Left lung (tissue), 14 donors: ENCODE data around the gene DTYMK. TPM values are rescaled to one million over a fixed set of nuclear protein-coding genes. Genes with fewer than 3 reads are reported as not detected.
A peak's percentile ranks its signal among the peaks of the same experiment; 100 is the strongest.

Source experiments
- ATAC-seq: fragments of 200-7000 bp; cut with Tn5 transposase; one replicate; pipeline ENCODE4 v1.9.1; 2020; ENCODE audit warnings: moderate library complexity
- DNase-seq, 4 donors: peaks; one replicate each; pipeline ENCODE4 v3.0.0-alpha.2; 2013 to 2020
- H3K27ac ChIP-seq, 2 donors: fragments of 200-600 bp; sonication (generic) in 1 of 2; one replicate each; pipeline versions ENCODE4 v1.5.0 to v1.8.0; 2020 to 2021
- H3K27me3 ChIP-seq, 2 donors: fragments of 200-600 bp; sonication (generic) in 1 of 2; one replicate each; pipeline versions ENCODE4 v1.5.0 to v1.8.0; 2020 to 2021
- H3K36me3 ChIP-seq, 2 donors: fragments of 200-600 bp; sonication (generic) in 1 of 2; one replicate each; pipeline versions ENCODE4 v1.5.0 to v1.8.0; 2020 to 2021
- H3K4me1 ChIP-seq, 2 donors: fragments of 200-600 bp; one replicate each; pipeline ENCODE4 v1.8.0; 2021
- H3K4me3 ChIP-seq, 2 donors: fragments of 200-600 bp; sonication (generic) in 1 of 2; one replicate each; pipeline versions ENCODE4 v1.5.0 to v1.8.0; 2020 to 2021; ENCODE audit warnings: mild to moderate bottlenecking in 1 of 2
- H3K9me3 ChIP-seq, 2 donors: fragments of 200-600 bp; sonication (generic) in 1 of 2; one replicate each; pipeline versions ENCODE4 v1.5.0 to v1.8.0; 2020 to 2021
- intact Hi-C, 2 donors: fragments of 100-400 bp; cut with DNase I; formaldehyde crosslinking; loops; one replicate each; pipeline versions ENCODE4 v1.11.2 to v1.14.2; 2022
- long read RNA-seq, 12 donors: library from polyadenylated mRNA in 2 of 12; unstranded in 2 of 12; transcript quantifications; one replicate each; pipeline ENCODE4 v2.0.0 and lab custom pipeline, GENCODE V29; 2019 to 2026
- polyA plus RNA-seq, 6 donors: library from polyadenylated mRNA; unstranded; fragments of 120-200 nt; gene quantifications; one replicate each; pipeline ENCODE4 v1.2.1, GENCODE V29; 2013; ENCODE audit not compliant: insufficient read length in 6 of 6
- total RNA-seq, 2 donors: library from RNA; stranded (reverse); fragmentation: NEBNext Ultra II Directional; extraction: Animal tissue kit (Norgen Biotek cat#: 25700); gene quantifications; one replicate each; pipeline ENCODE4 v1.2.1, GENCODE V29; 2021
- TF ChIP-seq, protein P1 (sequence below), 2 donors: fragments of 200-600 bp; sonication (generic) in 1 of 2; IDR thresholded peaks; one replicate each; pipeline versions ENCODE4 v1.5.0 to v1.8.0; 2021; ENCODE audit warnings: antibody characterized with exemption in 2 of 2
- donor health status: DM: no; HTN: yes; CAD: no.
- donor health status: DM: no; HTN: no; CAD: no.

Gene DTYMK
- 10 to 100 TPM; 28.7 to 31.8 TPM for total RNA-seq
- 10 to 100 TPM; 38.5 to 56.2 (median 44.0) TPM for polyA plus RNA-seq
- long read RNA-seq, donor 1, transcript DTYMK-201 (5 exons, 1,232 nt): major isoform, 35 of 101 reads
- long read RNA-seq, donor 1, transcript DTYMK-202 (4 exons, 1,089 nt): minor isoform, 9 of 101 reads
- long read RNA-seq, donor 1, partial matches to known transcripts: 53 of 101 reads
- long read RNA-seq, donor 1, other reads (novel, unspliced or antisense): 0 of 101 reads
- long read RNA-seq, donor 2, transcript DTYMK-206 (2 exons, 890 nt): minor isoform, 7 of 61 reads
- long read RNA-seq, donor 2, transcript DTYMK-202 (4 exons, 1,089 nt): minor isoform, 8 of 61 reads
- long read RNA-seq, donor 2, transcript DTYMK-201 (5 exons, 1,232 nt): major isoform, 26 of 61 reads
- long read RNA-seq, donor 2, partial matches to known transcripts: 20 of 61 reads
- long read RNA-seq, donor 2, other reads (novel, unspliced or antisense): 0 of 61 reads
- long read RNA-seq, donor 3, transcript DTYMK-201 (5 exons, 1,232 nt): major isoform, 16 of 42 reads
- long read RNA-seq, donor 3, transcript DTYMK-202 (4 exons, 1,089 nt): minor isoform, 5 of 42 reads
- long read RNA-seq, donor 3, partial matches to known transcripts: 21 of 42 reads
- long read RNA-seq, donor 3, other reads (novel, unspliced or antisense): 0 of 42 reads
- long read RNA-seq, donor 4, transcript DTYMK-201 (5 exons, 1,232 nt): major isoform, 35 of 44 reads
- long read RNA-seq, donor 4, partial matches to known transcripts: 1 of 44 reads
- long read RNA-seq, donor 4, other reads (novel, unspliced or antisense): 6 of 44 reads
- long read RNA-seq, donor 5, transcript DTYMK-201 (5 exons, 1,232 nt): major isoform, 23 of 53 reads
- long read RNA-seq, donor 5, transcript DTYMK-202 (4 exons, 1,089 nt): minor isoform, 6 of 53 reads
- long read RNA-seq, donor 5, partial matches to known transcripts: 22 of 53 reads
- long read RNA-seq, donor 5, other reads (novel, unspliced or antisense): 0 of 53 reads
- long read RNA-seq, donor 6, transcript DTYMK-201 (5 exons, 1,232 nt): major isoform, 30 of 76 reads
- long read RNA-seq, donor 6, transcript DTYMK-202 (4 exons, 1,089 nt): minor isoform, 11 of 76 reads
- long read RNA-seq, donor 6, partial matches to known transcripts: 33 of 76 reads
- long read RNA-seq, donor 6, other reads (novel, unspliced or antisense): 0 of 76 reads
- long read RNA-seq, donor 7, transcript DTYMK-201 (5 exons, 1,232 nt): major isoform, 18 of 33 reads
- long read RNA-seq, donor 7, partial matches to known transcripts: 11 of 33 reads
- long read RNA-seq, donor 7, other reads (novel, unspliced or antisense): 0 of 33 reads
- long read RNA-seq, donor 8, transcript DTYMK-201 (5 exons, 1,232 nt): major isoform, 15 of 39 reads
- long read RNA-seq, donor 8, partial matches to known transcripts: 17 of 39 reads
- long read RNA-seq, donor 8, other reads (novel, unspliced or antisense): 0 of 39 reads
- long read RNA-seq, donor 9: 0 reads
- long read RNA-seq, donor 10, transcript DTYMK-201 (5 exons, 1,232 nt): major isoform, 89 of 100 reads
- long read RNA-seq, donor 10, partial matches to known transcripts: 0 of 100 reads
- long read RNA-seq, donor 10, other reads (novel, unspliced or antisense): 8 of 100 reads
- long read RNA-seq, donor 11, transcript DTYMK-201 (5 exons, 1,232 nt): major isoform, 14 of 39 reads
- long read RNA-seq, donor 11, transcript DTYMK-202 (4 exons, 1,089 nt): minor isoform, 6 of 39 reads
- long read RNA-seq, donor 11, partial matches to known transcripts: 15 of 39 reads
- long read RNA-seq, donor 11, other reads (novel, unspliced or antisense): 0 of 39 reads
- long read RNA-seq, donor 12, transcript DTYMK-202 (4 exons, 1,089 nt): minor isoform, 5 of 46 reads
- long read RNA-seq, donor 12, transcript DTYMK-201 (5 exons, 1,232 nt): major isoform, 13 of 46 reads
- long read RNA-seq, donor 12, partial matches to known transcripts: 24 of 46 reads
- long read RNA-seq, donor 12, other reads (novel, unspliced or antisense): 0 of 46 reads

DNA sequence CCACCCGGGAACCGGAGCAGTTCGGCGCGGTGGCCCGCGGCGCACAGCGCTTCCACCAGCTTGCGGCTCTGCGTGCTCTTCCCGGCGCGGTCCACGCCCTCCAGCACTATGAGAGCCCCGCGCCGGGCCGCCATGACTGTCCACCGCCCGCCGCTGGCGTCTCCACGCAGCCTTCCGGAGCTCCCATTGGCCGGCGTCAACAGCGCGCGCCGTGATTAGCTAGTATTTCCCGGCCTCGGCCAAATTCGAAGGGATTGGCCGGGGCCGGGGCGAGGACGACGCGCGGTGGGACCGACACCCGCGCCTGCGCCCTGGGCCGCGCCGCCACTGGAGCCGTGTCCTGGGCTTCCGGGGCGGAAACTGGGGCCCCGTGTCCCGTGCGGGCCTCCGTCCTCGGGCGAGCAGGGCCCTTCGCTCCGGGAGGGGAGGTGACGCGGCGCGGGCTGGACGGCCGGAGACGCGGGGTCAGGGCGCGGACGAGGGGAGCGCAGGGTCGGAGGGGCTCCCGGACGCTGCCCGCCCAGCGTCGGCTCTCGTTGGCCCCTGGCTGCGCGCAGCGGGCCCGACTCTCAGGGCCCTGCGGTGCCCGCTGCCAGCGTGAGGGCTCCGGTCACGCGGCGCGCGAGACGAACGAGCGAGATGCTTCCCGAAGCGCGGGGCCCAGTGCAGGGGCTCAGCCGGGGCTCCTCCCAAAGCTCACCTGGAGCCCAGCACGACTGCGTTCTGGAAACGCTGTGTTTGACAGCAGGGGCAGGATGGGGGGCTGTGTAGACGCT is at the start of gene DTYMK:
DTYMK (minus strand) TSS at position 166 of the 776 bp plus-strand sequence; CDS start at position 134, 32 bp downstream.
- intact Hi-C loops: no loop called here
- Histone ChIP-seq H3K4me3 (peak within 1 kb of the TSS; percentile 98 to 99), H3K27ac (peak within 1 kb of the TSS; percentile 93 to 96), H3K36me3 (peaks cover 0 to 28% of the 10 kb centered on the region in 2 donors), H3K4me1 (peaks cover 6 to 39% of the 10 kb centered on the region in 2 donors), H3K9me3 (no peaks in the 10 kb centered on the region), H3K27me3 (no peaks in the 10 kb centered on the region)
- TF ChIP-seq, protein P1, sequence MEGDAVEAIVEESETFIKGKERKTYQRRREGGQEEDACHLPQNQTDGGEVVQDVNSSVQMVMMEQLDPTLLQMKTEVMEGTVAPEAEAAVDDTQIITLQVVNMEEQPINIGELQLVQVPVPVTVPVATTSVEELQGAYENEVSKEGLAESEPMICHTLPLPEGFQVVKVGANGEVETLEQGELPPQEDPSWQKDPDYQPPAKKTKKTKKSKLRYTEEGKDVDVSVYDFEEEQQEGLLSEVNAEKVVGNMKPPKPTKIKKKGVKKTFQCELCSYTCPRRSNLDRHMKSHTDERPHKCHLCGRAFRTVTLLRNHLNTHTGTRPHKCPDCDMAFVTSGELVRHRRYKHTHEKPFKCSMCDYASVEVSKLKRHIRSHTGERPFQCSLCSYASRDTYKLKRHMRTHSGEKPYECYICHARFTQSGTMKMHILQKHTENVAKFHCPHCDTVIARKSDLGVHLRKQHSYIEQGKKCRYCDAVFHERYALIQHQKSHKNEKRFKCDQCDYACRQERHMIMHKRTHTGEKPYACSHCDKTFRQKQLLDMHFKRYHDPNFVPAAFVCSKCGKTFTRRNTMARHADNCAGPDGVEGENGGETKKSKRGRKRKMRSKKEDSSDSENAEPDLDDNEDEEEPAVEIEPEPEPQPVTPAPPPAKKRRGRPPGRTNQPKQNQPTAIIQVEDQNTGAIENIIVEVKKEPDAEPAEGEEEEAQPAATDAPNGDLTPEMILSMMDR (IDR thresholded peaks at IDR 0.05): no peak
- ATAC-seq: peak; percentile 97
- DNase-seq: peak; percentile 93 to 99 (median 96)

- no peak overlapping the region for H3K4me3 ChIP-seq
Observed at GRCh38 chr2:241736111-241736510, 49.5 kb upstream of the DTYMK start.

DNA sequence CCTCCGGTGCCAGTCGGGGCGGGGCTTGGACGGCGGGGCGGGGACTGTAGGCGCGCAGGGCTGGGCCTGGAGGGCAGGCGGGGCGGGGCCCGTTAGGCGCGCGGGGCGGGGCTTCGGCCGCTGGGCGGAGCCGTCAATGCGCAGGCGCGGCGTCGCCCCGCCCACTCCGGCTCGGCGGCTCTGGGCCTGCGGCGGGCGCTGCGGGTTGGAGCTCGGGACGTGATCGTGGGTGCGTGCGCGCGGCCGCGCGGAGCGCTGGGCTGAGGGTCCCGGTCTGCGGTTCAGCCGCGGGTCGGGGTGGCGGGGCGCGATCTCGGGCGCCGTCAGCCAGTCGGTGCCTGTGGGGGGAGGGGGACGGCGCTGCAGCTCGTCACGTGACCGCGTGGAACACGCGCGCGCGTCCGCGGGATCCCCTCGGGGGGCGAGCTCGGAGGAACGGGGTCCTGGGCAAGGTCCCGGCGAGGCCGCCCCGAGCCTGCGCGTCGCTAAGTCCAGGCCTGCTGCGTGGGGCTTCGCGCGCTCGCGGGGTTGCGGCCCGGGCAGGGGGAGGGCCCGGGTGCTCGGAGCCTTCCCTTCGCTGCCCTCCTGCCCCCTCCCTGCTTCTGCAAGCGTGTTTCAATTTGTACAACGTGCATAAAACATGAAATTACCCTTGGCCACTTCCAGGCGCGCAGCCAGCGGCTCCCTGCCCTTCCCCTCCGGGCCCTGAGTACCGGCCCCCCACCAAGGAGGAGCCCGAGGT is 48.0 kb upstream of the DTYMK start, which contains the start of gene D2HGDH:
D2HGDH (plus strand) TSS at position 164 of the 742 bp plus-strand sequence. CDS start 595 bp downstream, outside the sequence.
- Histone ChIP-seq H3K36me3 (peaks cover 0 to 6% of the 10 kb centered on the region in 2 donors), H3K27me3 (no peaks in the 10 kb centered on the region), H3K9me3 (no peaks in the 10 kb centered on the region), H3K4me3 (peak within 1 kb of the TSS; percentile 98), H3K4me1 (peaks cover 4 to 55% of the 10 kb centered on the region in 2 donors), H3K27ac (peak within 1 kb of the TSS; percentile 84 to 87)
- ATAC-seq: peak; percentile 95
- intact Hi-C loops: loop anchor here in 1 of 2 donors (10.0 kb wide), 1 partner anchor 140 kb away; no protein-coding TSS in a partner anchor
- TF ChIP-seq, protein P1 (IDR thresholded peaks at IDR 0.05): no peak
- peak; percentile 84 to 100 (median 93) for DNase-seq

More at GRCh38 chr2:241736111-241736510, 49.5 kb upstream of the DTYMK start:
- no peaks in the 10 kb centered on the region for H3K27me3 ChIP-seq
- intact Hi-C loops: loop anchor here in 1 of 2 donors (10.0 kb wide), 1 partner anchor 139 kb away; no protein-coding TSS in a partner anchor
- H3K27ac ChIP-seq: no peak overlapping the region
- TF ChIP-seq, protein P1 (IDR thresholded peaks at IDR 0.05): no peak
- peaks cover 4 to 55% of the 10 kb centered on the region in 2 donors for H3K4me1 ChIP-seq
- H3K36me3 ChIP-seq: peaks cover 0 to 6% of the 10 kb centered on the region in 2 donors
- ATAC-seq (no peak), DNase-seq (peak in 1 of 4 donors; percentile 0)
- no peaks in the 10 kb centered on the region for H3K9me3 ChIP-seq
